ENCODE results near the gene GPR141.

The GPR141 gene

GRCh38 chr7:37756797-37757551, 73.4 kb downstream of the GPR141 start:
- ATAC-seq, result no peak
- TF ChIP-seq CSDC2 (CRISPR knock-in tag; IDR thresholded peaks at IDR 0.05) (no peak), ZFP3 (CRISPR knock-in tag; IDR thresholded peaks at IDR 0.05) (no peak), ZFP30 (CRISPR knock-in tag; IDR thresholded peaks at IDR 0.05) (no peak), SNAI2 (CRISPR knock-in tag; IDR thresholded peaks at IDR 0.05) (no peak), BACH2 (CRISPR knock-in tag; IDR thresholded peaks at IDR 0.05; ENCODE audit: borderline replicate concordance) (no peak), POU6F1 (CRISPR knock-in tag; IDR thresholded peaks at IDR 0.05; ENCODE audit: borderline replicate concordance, low read depth) (no peak), TCF4 (CRISPR knock-in tag; IDR thresholded peaks at IDR 0.05; ENCODE audit: borderline replicate concordance) (no peak), GLIS3 (CRISPR knock-in tag; IDR thresholded peaks at IDR 0.05) (no peak), PATZ1 (CRISPR knock-in tag; IDR thresholded peaks at IDR 0.05; ENCODE audit: borderline replicate concordance) (no peak), CSRNP3 (CRISPR knock-in tag; IDR thresholded peaks at IDR 0.05) (no peak), CREB5 (CRISPR knock-in tag; IDR thresholded peaks at IDR 0.05; ENCODE audit: low read depth) (no peak), OSR1 (CRISPR knock-in tag; IDR thresholded peaks at IDR 0.05) (no peak), ARNTL (CRISPR knock-in tag; IDR thresholded peaks at IDR 0.05; ENCODE audit: borderline replicate concordance, low read depth) (no peak), ISL1 (CRISPR knock-in tag; IDR thresholded peaks at IDR 0.05) (no peak), ZNF70 (CRISPR knock-in tag; IDR thresholded peaks at IDR 0.05) (no peak), ZC3H10 (CRISPR knock-in tag; IDR thresholded peaks at IDR 0.05) (no peak), ZNF8 (CRISPR knock-in tag; IDR thresholded peaks at IDR 0.05) (no peak), ZNF565 (CRISPR knock-in tag; conservative IDR thresholded peaks at IDR 0.05; ENCODE audit: low read depth) (no peak), TOX (CRISPR knock-in tag; IDR thresholded peaks at IDR 0.05; ENCODE audit: borderline replicate concordance) (no peak)

- ATAC-seq, result no peak
- TF ChIP-seq CSDC2 (CRISPR knock-in tag; IDR thresholded peaks at IDR 0.05) (no peak), ZFP30 (CRISPR knock-in tag; IDR thresholded peaks at IDR 0.05) (no peak), PPARA (CRISPR knock-in tag; IDR thresholded peaks at IDR 0.05; ENCODE audit: borderline replicate concordance) (no peak)
These were observed 74.0 kb downstream of the GPR141 start for GRCh38 chr7:37757563-37757962.

- no peak for ATAC-seq
- no peak for TF ChIP-seq ZNF565 (CRISPR knock-in tag; conservative IDR thresholded peaks at IDR 0.05; ENCODE audit: low read depth)
- no peak for TF ChIP-seq PATZ1 (CRISPR knock-in tag; IDR thresholded peaks at IDR 0.05; ENCODE audit: borderline replicate concordance)
- no peak for TF ChIP-seq TCF4 (CRISPR knock-in tag; IDR thresholded peaks at IDR 0.05; ENCODE audit: borderline replicate concordance)
- no peak for TF ChIP-seq RARB (CRISPR knock-in tag; IDR thresholded peaks at IDR 0.05)
- TF ChIP-seq ISL1 (CRISPR knock-in tag; IDR thresholded peaks at IDR 0.05), result no peak
- TF ChIP-seq ZNF70 (CRISPR knock-in tag; IDR thresholded peaks at IDR 0.05), result no peak
- no peak for TF ChIP-seq CREB5 (CRISPR knock-in tag; IDR thresholded peaks at IDR 0.05; ENCODE audit: low read depth)
- no peak for TF ChIP-seq SNAI2 (CRISPR knock-in tag; IDR thresholded peaks at IDR 0.05)
- no peak for TF ChIP-seq OSR1 (CRISPR knock-in tag; IDR thresholded peaks at IDR 0.05)
- no peak for TF ChIP-seq POU6F1 (CRISPR knock-in tag; IDR thresholded peaks at IDR 0.05; ENCODE audit: borderline replicate concordance, low read depth)
- TF ChIP-seq TOX (CRISPR knock-in tag; IDR thresholded peaks at IDR 0.05; ENCODE audit: borderline replicate concordance), result no peak
- no peak for TF ChIP-seq ZFP30 (CRISPR knock-in tag; IDR thresholded peaks at IDR 0.05)
- TF ChIP-seq CSDC2 (CRISPR knock-in tag; IDR thresholded peaks at IDR 0.05), result no peak
- no peak for TF ChIP-seq PPARA (CRISPR knock-in tag; IDR thresholded peaks at IDR 0.05; ENCODE audit: borderline replicate concordance)
- no peak for TF ChIP-seq ZNF8 (CRISPR knock-in tag; IDR thresholded peaks at IDR 0.05)
- TF ChIP-seq ZC3H10 (CRISPR knock-in tag; IDR thresholded peaks at IDR 0.05), result no peak
- TF ChIP-seq CSRNP3 (CRISPR knock-in tag; IDR thresholded peaks at IDR 0.05), result no peak
- no peak for TF ChIP-seq BACH2 (CRISPR knock-in tag; IDR thresholded peaks at IDR 0.05; ENCODE audit: borderline replicate concordance)
- no peak for TF ChIP-seq ESRRG (CRISPR knock-in tag; IDR thresholded peaks at IDR 0.05)
These were observed 75.0 kb downstream of the GPR141 start for GRCh38 chr7:37758501-37759045.
